ENCODE measurements around the gene MAP3K2. TPM values are rescaled to one million over a fixed set of nuclear protein-coding genes. Genes with fewer than 3 reads are reported as not detected.

Gene MAP3K2
- total RNA-seq, 1 donor from 2014 or later, result 22.2 TPM

DNA sequence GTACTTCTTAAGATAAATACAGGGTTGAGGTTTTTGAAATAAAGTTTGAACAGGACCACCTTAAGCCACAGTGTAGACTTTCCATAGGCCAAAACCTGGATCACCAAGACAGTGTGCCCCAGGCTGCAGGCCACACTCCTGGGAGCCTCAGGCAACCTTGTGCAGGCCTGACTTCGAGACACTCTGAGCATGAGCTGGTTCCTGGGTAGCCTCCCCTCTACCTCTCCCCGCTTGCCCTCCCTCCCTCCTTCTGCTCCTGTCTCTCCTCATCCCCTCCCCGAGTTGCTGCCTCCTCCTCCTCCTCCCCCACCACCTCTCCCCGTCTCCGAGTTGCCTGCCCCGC is 19.9 kb upstream of the MAP3K2 start:
- Histone ChIP-seq H3K9me3 (replicated peaks) (no peaks in the 10 kb centered on the region), H3K27ac (replicated peaks) (peak overlapping the region; percentile 92), H3K4me1 (peaks cover 56% of the 10 kb centered on the region), H3K27me3 (ENCODE audit: low read depth) (no peaks in the 10 kb centered on the region), H3K36me3 (no peaks in the 10 kb centered on the region), H3K4me3 (peak overlapping the region; percentile 73)
- intact Hi-C loops (cut with micrococcal nuclease), result no loop called here
- DNase-seq, result no peak
- TF ChIP-seq, protein P1, sequence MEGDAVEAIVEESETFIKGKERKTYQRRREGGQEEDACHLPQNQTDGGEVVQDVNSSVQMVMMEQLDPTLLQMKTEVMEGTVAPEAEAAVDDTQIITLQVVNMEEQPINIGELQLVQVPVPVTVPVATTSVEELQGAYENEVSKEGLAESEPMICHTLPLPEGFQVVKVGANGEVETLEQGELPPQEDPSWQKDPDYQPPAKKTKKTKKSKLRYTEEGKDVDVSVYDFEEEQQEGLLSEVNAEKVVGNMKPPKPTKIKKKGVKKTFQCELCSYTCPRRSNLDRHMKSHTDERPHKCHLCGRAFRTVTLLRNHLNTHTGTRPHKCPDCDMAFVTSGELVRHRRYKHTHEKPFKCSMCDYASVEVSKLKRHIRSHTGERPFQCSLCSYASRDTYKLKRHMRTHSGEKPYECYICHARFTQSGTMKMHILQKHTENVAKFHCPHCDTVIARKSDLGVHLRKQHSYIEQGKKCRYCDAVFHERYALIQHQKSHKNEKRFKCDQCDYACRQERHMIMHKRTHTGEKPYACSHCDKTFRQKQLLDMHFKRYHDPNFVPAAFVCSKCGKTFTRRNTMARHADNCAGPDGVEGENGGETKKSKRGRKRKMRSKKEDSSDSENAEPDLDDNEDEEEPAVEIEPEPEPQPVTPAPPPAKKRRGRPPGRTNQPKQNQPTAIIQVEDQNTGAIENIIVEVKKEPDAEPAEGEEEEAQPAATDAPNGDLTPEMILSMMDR (IDR thresholded peaks at IDR 0.05; ENCODE audit: borderline replicate concordance), result no peak

DNA sequence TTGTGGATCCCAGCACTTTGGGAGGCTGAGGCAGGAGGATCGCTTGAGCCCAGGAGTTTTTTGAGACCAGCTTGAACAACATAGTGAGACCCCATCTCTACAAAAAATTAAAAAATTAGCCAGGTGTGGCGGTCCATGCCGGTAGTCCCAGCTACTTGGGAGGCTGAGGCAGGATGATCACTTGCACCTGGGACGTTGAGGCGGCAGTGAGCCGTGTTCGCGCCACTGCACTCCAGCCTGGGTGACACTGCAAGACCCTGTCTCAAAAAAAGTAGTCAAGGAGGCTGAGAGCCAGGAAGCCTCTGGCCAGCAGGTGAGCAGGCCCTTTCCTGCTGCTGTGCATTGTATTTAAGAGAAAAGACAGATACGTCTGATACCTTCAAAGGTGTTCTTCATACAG is 19.3 kb upstream of the MAP3K2 start:
- DNase-seq, result no peak
- intact Hi-C loops (cut with micrococcal nuclease), result no loop called here
- TF ChIP-seq, protein P1 (IDR thresholded peaks at IDR 0.05; ENCODE audit: borderline replicate concordance), result no peak

DNA sequence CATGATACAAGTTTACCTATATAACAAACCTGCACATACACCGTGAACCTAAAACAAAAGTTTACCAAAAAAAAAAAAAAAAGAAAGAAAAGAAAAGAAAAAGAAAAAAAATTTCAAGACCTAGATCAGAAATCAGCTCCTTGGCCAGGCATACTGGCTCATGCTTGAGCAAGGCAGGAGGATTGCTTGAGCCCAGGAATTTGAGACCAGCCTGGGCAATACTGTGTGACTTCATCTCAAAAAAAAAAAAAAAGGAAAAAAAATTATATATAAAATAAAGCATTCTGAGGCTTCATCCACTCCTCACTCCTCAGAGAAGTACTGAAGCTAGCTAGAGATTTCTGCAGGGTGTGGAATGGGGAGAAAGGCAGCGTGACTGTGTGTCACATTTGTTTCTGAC is 18.7 kb upstream of the MAP3K2 start:
- peaks cover 48% of the 10 kb centered on the region for H3K4me1 ChIP-seq
- no peak overlapping the region for H3K4me3 ChIP-seq
- TF ChIP-seq, protein P1 (IDR thresholded peaks at IDR 0.05; ENCODE audit: borderline replicate concordance), result no peak
- no peaks in the 10 kb centered on the region for H3K36me3 ChIP-seq
- DNase-seq, result no peak
- intact Hi-C loops (cut with micrococcal nuclease), result no loop called here
- no peaks in the 10 kb centered on the region for H3K9me3 ChIP-seq (replicated peaks)
- H3K27ac ChIP-seq (replicated peaks), result no peak overlapping the region
- H3K27me3 ChIP-seq (ENCODE audit: low read depth), result no peaks in the 10 kb centered on the region

More for the DNA sequence above, 19.3 kb upstream of the MAP3K2 start:
- no peaks in the 10 kb centered on the region for H3K27me3 ChIP-seq (ENCODE audit: low read depth)
- peak overlapping the region; percentile 92 for H3K27ac ChIP-seq (replicated peaks)
- no peaks in the 10 kb centered on the region for H3K36me3 ChIP-seq
- no peak overlapping the region for H3K4me3 ChIP-seq
- peaks cover 55% of the 10 kb centered on the region for H3K4me1 ChIP-seq
- H3K9me3 ChIP-seq (replicated peaks), result no peaks in the 10 kb centered on the region

DNA sequence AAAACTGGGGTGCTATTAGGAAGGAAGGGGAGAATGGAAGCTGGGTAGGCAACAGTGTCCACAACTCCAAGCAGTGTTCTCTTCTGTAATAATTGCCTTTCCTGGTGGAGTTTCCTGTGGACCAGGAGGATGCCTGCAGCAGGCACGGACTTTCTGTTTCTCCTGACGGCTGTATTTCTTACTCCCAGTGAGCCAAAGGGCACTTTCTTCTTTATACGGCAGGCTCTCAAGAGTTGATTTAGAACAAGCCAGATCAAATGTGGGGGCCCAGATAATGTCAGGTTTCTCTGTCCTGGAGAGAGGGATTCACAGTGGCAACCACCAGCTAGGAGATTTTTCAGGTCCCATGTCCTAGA is 17.5 kb upstream of the MAP3K2 start:
- H3K27ac ChIP-seq (replicated peaks), result peak overlapping the region; percentile 74
- TF ChIP-seq, protein P1 (IDR thresholded peaks at IDR 0.05; ENCODE audit: borderline replicate concordance), result no peak
- H3K4me1 ChIP-seq, result peaks cover 36% of the 10 kb centered on the region
- no peaks in the 10 kb centered on the region for H3K36me3 ChIP-seq
- DNase-seq, result no peak
- intact Hi-C loops (cut with micrococcal nuclease), result no loop called here
- no peaks in the 10 kb centered on the region for H3K27me3 ChIP-seq (ENCODE audit: low read depth)
- no peaks in the 10 kb centered on the region for H3K9me3 ChIP-seq (replicated peaks)
- H3K4me3 ChIP-seq, result no peak overlapping the region

DNA sequence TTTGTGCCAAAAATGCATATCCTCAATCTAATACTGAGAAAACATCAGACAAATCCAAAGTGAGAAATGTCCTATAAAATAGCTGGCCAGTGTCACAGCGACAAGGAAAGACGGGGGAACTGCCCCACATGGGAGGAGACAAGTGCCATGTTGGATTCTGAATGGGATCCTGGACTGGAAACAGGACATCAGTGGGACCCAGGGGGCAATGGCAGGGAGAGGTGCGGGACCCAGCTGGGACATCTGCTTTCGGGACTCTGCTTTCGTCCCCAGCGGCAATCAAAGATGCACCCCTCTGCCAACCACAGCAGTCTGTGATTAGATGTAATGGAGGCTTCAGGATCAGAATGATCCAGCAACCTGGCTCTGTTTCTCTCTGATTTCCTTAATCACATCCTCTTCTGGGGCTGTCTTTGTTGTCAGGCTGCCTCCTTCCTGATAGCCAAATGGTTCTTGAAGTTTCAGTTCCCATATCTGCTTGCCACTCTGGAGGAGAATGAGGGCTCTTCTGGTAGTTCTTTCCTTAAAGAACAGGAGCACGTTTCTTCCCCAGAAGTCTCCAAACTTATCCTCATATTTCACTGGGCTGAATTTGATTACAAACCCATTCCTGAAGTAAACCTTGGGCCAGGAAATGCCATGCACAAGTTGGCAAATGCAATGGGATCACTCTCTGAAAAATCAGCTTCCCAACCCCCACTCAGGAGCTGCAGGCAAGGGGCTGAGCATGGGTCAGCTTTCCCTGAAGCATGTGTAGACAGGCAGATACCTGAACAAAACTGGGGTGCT is 16.9 kb upstream of the MAP3K2 start:
- Histone ChIP-seq H3K4me1 (peaks cover 35% of the 10 kb centered on the region), H3K4me3 (no peak overlapping the region), H3K9me3 (replicated peaks) (no peaks in the 10 kb centered on the region), H3K36me3 (no peaks in the 10 kb centered on the region), H3K27me3 (ENCODE audit: low read depth) (no peaks in the 10 kb centered on the region), H3K27ac (replicated peaks) (peak overlapping the region; percentile 74)
- TF ChIP-seq, protein P1 (IDR thresholded peaks at IDR 0.05; ENCODE audit: borderline replicate concordance), result no peak
- DNase-seq, result no peak
- intact Hi-C loops (cut with micrococcal nuclease), result no loop called here
